IPS DF 19.7 (cell line): ENCODE results near the gene MTHFSD.

ENCODE experiments used
- DNase-seq: peaks from one replicate; pipeline ENCODE4 v3.0.0-alpha.2; 2013; ENCODE audit warnings: low read depth, low spot score

MTHFSD gene

DNA sequence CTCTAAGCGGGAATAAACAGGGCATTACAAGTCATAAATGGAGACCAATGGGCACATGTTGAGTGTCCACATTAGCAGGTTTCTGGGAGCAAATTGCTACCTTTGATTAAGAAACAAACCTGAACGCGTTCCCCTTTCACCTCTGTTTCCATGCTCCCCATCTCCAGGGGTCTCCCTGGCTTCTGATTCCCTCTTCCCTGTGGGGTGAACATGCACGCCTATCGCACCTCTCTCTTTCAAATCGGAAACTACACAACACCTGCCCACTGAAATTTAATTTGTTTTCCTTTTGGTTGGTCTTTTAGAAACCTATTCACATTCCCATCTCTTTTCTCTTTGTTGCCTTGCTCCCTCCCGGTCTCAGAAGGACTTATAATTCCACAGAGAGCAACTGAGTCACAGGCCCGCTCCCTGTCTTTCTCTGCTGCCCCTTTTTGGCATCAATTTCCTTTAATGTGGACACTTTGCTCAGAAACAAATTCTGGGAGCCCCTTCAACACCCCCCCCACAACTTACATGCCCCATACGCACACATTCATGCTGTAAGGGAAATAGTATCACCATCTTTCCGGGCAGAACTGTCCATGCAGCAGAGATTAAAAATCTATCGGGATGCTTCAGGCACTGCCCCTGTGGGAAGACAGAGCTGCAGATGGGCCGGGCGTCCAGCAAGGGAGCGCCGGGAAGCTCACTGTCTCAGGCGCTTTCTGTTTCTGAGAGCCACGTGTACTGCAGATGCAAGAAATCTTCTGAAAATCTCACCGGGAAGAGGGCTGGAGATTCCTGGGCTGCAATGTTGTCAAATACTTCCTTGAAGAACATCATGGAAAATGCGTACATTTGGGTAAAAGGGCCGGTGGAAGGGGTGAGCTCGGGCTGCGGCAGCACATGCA lies 51.9 kb downstream of the MTHFSD start:
- DNase-seq = no peak

DNA sequence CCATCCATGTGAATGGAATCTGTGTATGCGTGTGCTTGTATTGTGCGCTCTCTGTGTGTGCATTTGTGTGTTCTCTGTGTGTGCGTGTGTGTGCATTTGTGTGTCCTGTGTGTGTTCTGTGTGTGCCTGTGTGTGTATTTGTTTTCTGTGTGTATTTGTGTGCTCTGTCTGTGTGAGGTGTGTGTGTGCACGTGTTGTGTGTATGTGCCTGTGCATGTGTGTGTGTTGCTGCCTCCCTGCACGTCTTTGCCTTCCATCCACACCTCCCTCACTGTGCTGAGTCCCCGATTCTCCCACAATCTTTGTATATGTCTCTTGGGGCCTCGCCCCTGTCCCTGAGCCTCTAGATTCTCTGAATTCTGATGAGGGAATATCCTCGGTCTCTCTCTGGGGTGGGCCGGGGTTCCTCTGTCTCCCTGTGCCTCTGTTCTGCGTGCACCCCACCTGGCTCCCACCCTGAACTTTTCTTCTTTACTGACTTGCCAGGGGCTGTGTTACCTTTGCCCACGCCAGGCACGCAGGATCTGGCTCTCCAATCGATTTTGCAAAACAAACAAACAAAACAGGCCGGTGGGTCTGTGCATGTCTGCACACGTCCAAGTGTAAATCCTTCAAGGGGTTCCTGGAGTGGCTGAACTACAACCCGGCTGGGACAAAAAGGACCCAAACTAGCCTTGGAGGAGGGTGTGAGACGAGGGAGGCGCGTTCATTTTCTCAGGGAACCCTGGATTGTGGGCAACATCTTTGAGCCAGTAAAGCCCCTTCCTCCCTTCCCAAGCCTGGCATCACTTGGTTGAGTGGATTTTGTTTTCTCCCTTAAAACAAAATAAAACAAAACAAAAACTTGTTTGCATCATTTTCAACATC lies 52.8 kb downstream of the MTHFSD start:
- no peak for DNase-seq

GRCh38 chr16:86500708-86501510 lies 54.1 kb downstream of the MTHFSD start:
- no peak for DNase-seq

DNA sequence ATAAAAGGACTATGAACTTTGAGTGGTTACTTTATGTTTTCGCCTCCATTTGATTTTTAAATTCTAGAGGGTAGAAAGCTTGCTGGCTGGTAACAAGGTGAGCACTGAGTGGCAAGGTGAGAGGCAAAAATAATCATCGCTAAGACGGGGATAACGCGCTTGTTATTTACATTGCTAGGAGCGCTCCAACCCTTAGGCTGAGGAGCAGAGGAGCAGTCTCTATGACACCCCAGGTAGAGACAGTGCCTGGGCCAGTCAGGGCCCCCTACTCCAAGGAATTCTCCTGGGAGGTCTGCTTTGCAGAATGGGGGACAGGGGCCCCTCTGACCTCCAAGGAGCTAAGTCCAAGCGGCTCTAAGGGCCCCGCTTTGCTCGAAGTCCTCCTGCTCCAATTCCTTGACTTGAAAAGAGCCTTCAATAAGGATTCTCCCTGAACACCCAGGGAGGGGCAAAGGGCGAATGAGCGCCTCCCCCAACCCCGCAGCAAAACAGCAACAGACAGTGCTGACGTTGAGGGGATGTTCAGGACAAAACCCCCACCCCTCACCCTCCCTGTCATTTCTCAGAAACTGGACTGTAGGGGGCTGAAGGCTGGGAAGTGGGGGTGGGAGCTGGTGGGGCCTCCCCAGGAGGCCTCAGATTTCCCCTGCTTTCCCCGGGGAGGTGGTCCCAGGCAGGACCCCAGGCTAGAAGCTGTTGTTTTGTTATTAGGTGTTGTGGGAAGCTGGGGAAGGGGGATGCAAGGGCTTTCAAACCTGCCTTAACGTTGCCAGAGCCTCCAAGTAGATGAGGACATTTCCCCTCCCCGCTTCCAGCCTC lies 54.9 kb downstream of the MTHFSD start:
- no peak for DNase-seq

GRCh38 chr16:86499440-86499786 lies 55.6 kb downstream of the MTHFSD start:
- no peak for DNase-seq

- DNase-seq = no peak
These were observed 56.2 kb downstream of the MTHFSD start for GRCh38 chr16:86498671-86499439.

DNA sequence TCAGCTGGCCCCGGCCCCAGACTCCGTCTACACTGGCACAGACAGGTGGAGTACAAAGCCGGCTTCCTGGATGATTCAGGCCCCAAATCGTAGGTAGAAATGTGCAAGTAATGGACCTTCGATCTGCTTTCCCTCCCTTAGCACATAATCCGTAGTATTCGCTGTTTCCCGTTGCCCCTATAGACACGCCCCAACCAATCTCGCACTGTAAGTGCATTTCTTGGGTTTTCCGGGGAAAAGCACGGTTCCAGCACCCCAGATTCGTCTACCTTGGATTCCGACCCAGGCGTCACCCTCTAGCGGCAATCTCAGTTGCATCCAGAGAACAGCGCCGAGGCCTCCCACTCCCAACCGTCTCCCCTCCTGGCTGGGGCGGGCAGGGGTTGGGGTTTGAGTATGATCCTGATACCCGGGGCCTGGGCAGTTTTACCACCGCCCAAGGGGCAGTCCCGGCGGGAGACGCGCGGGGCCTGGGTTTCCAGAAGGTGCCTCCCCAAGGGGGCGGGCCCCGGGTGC lies 56.8 kb downstream of the MTHFSD start:
- DNase-seq = no peak

DNA sequence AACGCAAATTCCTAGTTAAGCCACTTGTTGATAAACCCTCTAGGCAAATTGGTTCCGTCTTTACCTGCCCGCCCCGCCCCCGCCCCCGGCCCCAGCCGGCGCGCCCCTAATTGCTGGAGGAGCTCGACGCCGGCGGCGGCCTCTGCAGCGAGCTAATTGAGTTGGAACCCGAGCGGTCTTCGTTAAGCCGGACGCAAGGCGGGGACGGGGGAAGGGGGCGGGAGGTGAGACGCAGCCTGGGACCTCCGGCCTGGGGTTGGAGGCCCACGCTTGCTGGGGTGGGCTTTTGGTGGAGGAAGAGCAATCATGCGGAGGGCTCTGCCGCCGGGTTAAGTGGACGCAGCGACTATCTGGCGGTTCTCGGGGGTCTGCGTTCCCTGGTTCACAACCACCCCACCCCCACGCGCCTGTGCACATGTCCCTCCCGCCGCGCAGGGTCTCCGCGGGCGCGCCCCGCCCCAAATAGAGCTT lies 57.4 kb downstream of the MTHFSD start:
- DNase-seq = no peak

DNA sequence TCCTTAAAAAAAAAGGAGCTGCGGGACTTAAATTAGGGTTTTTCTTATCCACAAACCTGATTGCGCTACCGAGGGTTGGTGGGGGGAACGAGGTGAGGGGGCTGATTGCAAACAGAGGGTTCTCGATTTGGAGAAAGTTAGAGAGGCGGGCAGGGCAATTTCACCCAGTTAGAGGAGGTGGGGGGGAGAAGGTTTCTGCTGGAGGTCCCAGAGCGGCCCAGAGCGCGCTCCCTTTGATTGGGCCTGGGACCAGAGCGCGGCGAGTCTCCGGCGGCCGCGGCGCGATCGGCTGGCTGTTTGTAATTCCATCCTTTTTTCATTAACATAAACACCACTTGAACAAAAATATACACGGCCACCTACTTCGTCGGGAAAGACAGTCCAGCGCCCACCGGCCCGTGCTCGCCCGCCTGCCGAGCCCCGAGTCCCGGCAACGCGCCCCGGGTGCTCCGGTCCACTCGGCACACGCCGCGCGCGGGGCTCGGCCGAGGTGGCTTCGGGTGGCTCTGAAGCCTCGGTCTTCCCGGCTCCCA lies 58.0 kb downstream of the MTHFSD start:
- no peak for DNase-seq

- DNase-seq = no peak
These were observed 58.6 kb downstream of the MTHFSD start for GRCh38 chr16:86496262-86496928.

DNA sequence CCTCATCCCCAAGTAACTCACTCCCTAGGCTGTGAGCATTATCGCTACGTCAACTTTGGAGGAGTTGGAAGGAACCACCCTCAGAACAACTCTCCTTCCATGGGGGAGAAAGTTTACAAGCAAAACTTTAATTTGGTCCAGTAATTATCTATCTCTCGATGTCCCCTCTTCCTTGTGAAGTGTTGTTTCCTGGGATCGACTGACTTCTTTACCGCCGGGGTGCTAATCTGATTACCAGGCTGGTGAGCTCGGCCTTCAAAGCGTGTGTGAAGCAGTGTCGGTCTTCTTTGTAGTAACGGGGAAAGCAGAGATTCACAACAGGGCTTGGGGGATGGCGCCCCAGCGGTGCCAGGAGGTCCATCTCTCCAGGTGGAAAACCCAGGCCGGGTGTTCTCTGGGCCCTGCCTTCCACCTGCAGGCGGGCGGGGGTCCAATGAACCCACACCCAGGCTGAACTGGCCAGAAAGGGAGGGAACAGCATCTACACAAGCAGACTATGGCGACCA lies 59.2 kb downstream of the MTHFSD start:
- no peak for DNase-seq

DNA sequence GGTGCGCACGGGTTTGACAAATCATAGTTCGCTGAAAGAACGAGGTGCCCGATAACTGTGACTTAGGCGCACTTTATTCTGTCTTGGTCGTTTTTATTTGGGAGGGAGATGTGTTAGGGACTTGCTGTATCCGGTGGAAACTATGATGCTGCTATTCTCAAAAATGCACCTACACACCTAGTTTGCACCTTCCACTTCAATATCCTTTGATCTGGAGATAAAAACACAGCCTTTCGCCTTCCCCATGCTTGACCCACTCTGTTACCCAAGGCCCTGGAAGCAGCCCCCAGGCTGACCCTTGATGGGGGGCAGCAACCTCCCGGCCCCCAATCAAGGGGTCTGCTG lies 59.7 kb downstream of the MTHFSD start:
- no peak for DNase-seq

- DNase-seq = no peak
These were observed 60.3 kb downstream of the MTHFSD start for GRCh38 chr16:86494565-86495356.

GRCh38 chr16:86494039-86494564 lies 60.9 kb downstream of the MTHFSD start:
- no peak for DNase-seq

- no peak for DNase-seq
These were observed 61.9 kb downstream of the MTHFSD start for GRCh38 chr16:86492961-86493629.

DNA sequence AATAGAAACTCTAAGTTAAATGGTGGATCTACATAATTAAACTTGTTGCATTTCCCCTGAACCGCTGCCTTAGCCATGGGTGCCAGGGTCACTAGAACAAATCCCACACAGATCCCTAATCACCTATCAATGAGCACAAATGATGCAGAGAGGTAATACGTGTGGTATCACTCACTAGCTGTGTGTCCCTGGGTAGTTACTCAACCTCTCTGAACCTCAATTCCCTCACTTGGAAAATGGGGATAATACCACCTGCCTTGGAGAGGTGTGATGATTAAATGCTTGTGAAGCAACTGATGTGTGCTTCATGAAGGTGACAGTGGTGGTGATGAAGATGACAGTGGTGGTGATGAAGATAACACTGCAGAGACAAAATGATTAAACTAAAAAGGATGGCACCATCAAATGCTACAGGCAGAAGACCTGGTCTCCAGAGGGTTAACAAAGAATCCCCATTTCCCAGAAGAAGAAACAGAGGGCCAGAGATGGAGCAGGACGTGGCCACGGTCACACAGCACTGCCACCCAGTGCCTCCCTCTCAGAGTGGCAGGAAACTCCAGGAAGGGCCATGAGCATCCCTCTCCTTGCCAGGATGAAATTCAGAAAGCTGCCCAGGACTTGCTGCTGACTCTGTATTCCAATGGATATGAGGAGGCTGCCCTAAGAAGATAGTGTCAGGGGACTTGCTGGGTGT lies 62.6 kb downstream of the MTHFSD start:
- no peak for DNase-seq

DNA sequence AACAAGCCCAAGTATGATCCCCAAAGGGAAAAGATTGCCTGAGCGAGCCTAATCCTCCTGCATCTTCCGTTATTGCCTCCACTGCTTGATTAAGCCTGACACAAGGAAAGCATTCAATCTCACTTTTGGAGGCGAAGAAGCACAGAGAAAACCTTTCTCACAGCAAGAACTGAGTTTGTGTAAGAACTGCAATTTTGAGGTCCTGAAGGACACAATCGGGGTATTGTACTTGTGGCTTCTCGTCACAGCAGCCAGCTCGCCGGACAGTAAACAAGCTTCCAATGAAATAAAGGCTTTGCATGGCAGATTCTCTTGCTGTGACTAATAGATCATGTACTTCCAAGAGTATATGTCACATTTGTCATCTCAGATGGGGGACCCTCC lies 63.4 kb downstream of the MTHFSD start:
- DNase-seq = no peak
